H9 (cell line): ENCODE data around the gene SYP. TPM values are rescaled to one million over a fixed set of nuclear protein-coding genes. Genes with fewer than 3 reads are reported as not detected.

Experiments
- DNase-seq: peaks from one replicate; pipeline ENCODE4 v3.0.0-alpha.2; 2017
- H2AFZ ChIP-seq: one replicate; pipeline ENCODE4 v1.6.1; 2013; ENCODE audit warnings: mild to moderate bottlenecking, low read length, control low read depth, moderate library complexity
- H2AK5ac ChIP-seq: 2 replicates; pipeline ENCODE4 v1.6.1; 2013; ENCODE audit warnings: low read length, control low read depth, mixed read lengths; ENCODE audit not compliant: insufficient read length
- H2BK120ac ChIP-seq: one replicate; pipeline ENCODE4 v1.6.1; 2013; ENCODE audit warnings: low read depth, mild to moderate bottlenecking, low read length, control low read depth, inconsistent platforms; ENCODE audit not compliant: poor library complexity, severe bottlenecking
- H2BK12ac ChIP-seq: 2 replicates; pipeline ENCODE4 v1.6.1; 2013; ENCODE audit warnings: low read length, control low read depth, mixed read lengths, low read depth; ENCODE audit not compliant: insufficient read length
- H2BK15ac ChIP-seq: 2 replicates; pipeline ENCODE4 v1.6.1; 2013; ENCODE audit warnings: low read depth, low read length, control low read depth
- H2BK20ac ChIP-seq: one replicate; pipeline ENCODE4 v1.6.1; 2013; ENCODE audit warnings: low read depth, mild to moderate bottlenecking, low read length, control low read depth, inconsistent platforms; ENCODE audit not compliant: poor library complexity, severe bottlenecking
- H2BK5ac ChIP-seq: 2 replicates; pipeline ENCODE4 v1.6.1; 2013; ENCODE audit warnings: low read length, control low read depth, mixed read lengths; ENCODE audit not compliant: insufficient read length
- H3K14ac ChIP-seq: 2 replicates; pipeline ENCODE4 v1.6.1; 2013; ENCODE audit warnings: low read length, control low read depth; ENCODE audit not compliant: insufficient read depth
- H3K18ac ChIP-seq: 2 replicates; pipeline ENCODE4 v1.6.1; 2013; ENCODE audit warnings: low read depth, mild to moderate bottlenecking, mixed read lengths, low read length, control low read depth; ENCODE audit not compliant: insufficient read length
- H3K23ac ChIP-seq: 2 replicates; pipeline ENCODE4 v1.6.1; 2013; ENCODE audit warnings: low read length, control low read depth, mixed read lengths, low read depth; ENCODE audit not compliant: insufficient read length
- H3K23me2 ChIP-seq: 2 replicates; pipeline ENCODE4 v1.6.1; 2013; ENCODE audit warnings: low read depth, mild to moderate bottlenecking, mixed read lengths, low read length, control low read depth; ENCODE audit not compliant: insufficient read length, poor library complexity, severe bottlenecking
- H3K27ac ChIP-seq: 2 replicates; pipeline ENCODE4 v1.5.1; 2013; ENCODE audit warnings: low read length, control low read depth, mixed read lengths, low read depth; ENCODE audit not compliant: insufficient read length
- H3K27me3 ChIP-seq: 2 replicates; pipeline ENCODE4 v1.6.1; 2013; ENCODE audit warnings: low read length, control low read depth, inconsistent platforms; ENCODE audit not compliant: insufficient read depth
- H3K4ac ChIP-seq: 2 replicates; pipeline ENCODE4 v1.6.1; 2013; ENCODE audit warnings: low read depth, mild to moderate bottlenecking, control low read depth, inconsistent platforms, low read length, moderate library complexity
- H3K4me1 ChIP-seq: 2 replicates; pipeline ENCODE4 v1.6.1; 2013; ENCODE audit warnings: low read length, control low read depth, inconsistent platforms; ENCODE audit not compliant: insufficient read depth
- H3K4me2 ChIP-seq: 2 replicates; pipeline ENCODE4 v1.6.1; 2013; ENCODE audit warnings: low read length, control low read depth, mixed read lengths; ENCODE audit not compliant: insufficient read length, insufficient read depth
- H3K56ac ChIP-seq: 2 replicates; pipeline ENCODE4 v1.6.1; 2013; ENCODE audit warnings: low read depth, mild to moderate bottlenecking, mixed read lengths, low read length, control low read depth; ENCODE audit not compliant: insufficient read length
- H3K79me1 ChIP-seq: 2 replicates; pipeline ENCODE4 v1.6.1; 2013; ENCODE audit warnings: low read depth, mild to moderate bottlenecking, moderate library complexity, low read length, control low read depth, inconsistent platforms; ENCODE audit not compliant: insufficient read depth, poor library complexity, severe bottlenecking
- H3K79me2 ChIP-seq: 2 replicates; pipeline ENCODE4 v1.6.1; 2013; ENCODE audit warnings: low read length, control low read depth, inconsistent platforms; ENCODE audit not compliant: insufficient read depth
- H3K9ac ChIP-seq: 2 replicates; pipeline ENCODE4 v1.6.1; 2013; ENCODE audit warnings: low read length, control low read depth, mixed read lengths; ENCODE audit not compliant: insufficient read length; ENCODE audit errors: extremely low read depth
- H3K9me3 ChIP-seq: one replicate; pipeline ENCODE4 v1.6.1; 2013; ENCODE audit warnings: low read depth, low read length, inconsistent platforms; ENCODE audit not compliant: control insufficient read depth
- H3T11ph ChIP-seq: one replicate; pipeline ENCODE4 v1.6.1; 2013; ENCODE audit warnings: mild to moderate bottlenecking, low read length, control low read depth, inconsistent platforms
- H4K20me1 ChIP-seq: one replicate; pipeline ENCODE4 v1.6.1; 2013; ENCODE audit not compliant: control insufficient read depth, insufficient read length, insufficient read depth
- H4K5ac ChIP-seq: 2 replicates; pipeline ENCODE4 v1.6.1; 2013; ENCODE audit warnings: low read depth, mild to moderate bottlenecking, mixed read lengths, low read length, control low read depth; ENCODE audit not compliant: insufficient read length
- H4K8ac ChIP-seq: replicated peaks from 2 replicates; pipeline ENCODE4 v1.6.1; 2013; ENCODE audit warnings: low read length, control low read depth, mixed read lengths, low read depth; ENCODE audit not compliant: insufficient read length
- H4K91ac ChIP-seq: 2 replicates; pipeline ENCODE4 v1.6.1; 2013; ENCODE audit warnings: low read depth, mild to moderate bottlenecking, moderate library complexity, mixed read lengths, low read length, control low read depth; ENCODE audit not compliant: insufficient read length
- H3K27ac Mint-ChIP-seq, 3 experiments: 2 replicates in 2 of 3; 3 replicates in 1 of 3; pipeline ENCODE4 v1.8.0; 2020 to 2021; ENCODE audit warnings: mixed read lengths in 3 of 3, mild to moderate bottlenecking in 1 of 3, moderate library complexity in 1 of 3
- H3K27me3 Mint-ChIP-seq: 2 replicates; pipeline ENCODE4 v1.8.0; 2021; ENCODE audit warnings: low read depth, mild to moderate bottlenecking, moderate library complexity, mixed read lengths
- H3K36me3 Mint-ChIP-seq, 3 experiments: 2 replicates in 2 of 3; 3 replicates in 1 of 3; pipeline ENCODE4 v1.8.0; 2020 to 2021; ENCODE audit warnings: low read depth in 3 of 3, mixed read lengths in 3 of 3; ENCODE audit not compliant: insufficient read depth in 1 of 3
- H3K4me1 Mint-ChIP-seq, 2 experiments: 2 replicates each; pipeline ENCODE4 v1.8.0; 2020; ENCODE audit warnings: mixed read lengths in 2 of 2
- H3K4me3 Mint-ChIP-seq, 2 experiments: 2 replicates in 1 of 2; 3 replicates in 1 of 2; pipeline ENCODE4 v1.8.0; 2020 to 2021; ENCODE audit warnings: mild to moderate bottlenecking in 2 of 2, mixed read lengths in 2 of 2, moderate library complexity in 1 of 2
- H3K9me3 Mint-ChIP-seq, 2 experiments: 2 replicates in 1 of 2; 3 replicates in 1 of 2; pipeline ENCODE4 v1.8.0; 2020; ENCODE audit warnings: mild to moderate bottlenecking in 2 of 2, mixed read lengths in 2 of 2, moderate library complexity in 1 of 2
- WGBS: extraction: QIAGEN DNeasy Blood & Tissue Kit; methylation state at CpG from one replicate; pipeline ENCODE4 v1.1.7; 2013; ENCODE audit warnings: missing lambda C conversion rate, low lambda C conversion rate, mixed read lengths; ENCODE audit not compliant: insufficient read length; ENCODE audit errors: extremely low coverage; 5-methylcytosine and 5-hydroxymethylcytosine counted together
- total RNA-seq: library from RNA; stranded (reverse); gene quantifications from 2 replicates; pipeline ENCODE4 v1.2.1, GENCODE V29; 2021
- TF ChIP-seq, protein P1 (sequence below): fragments of 200-600 bp; sonication (generic); conservative IDR thresholded peaks from 3 replicates; pipeline ENCODE4 v1.8.0; 2021; ENCODE audit warnings: antibody characterized with exemption, mild to moderate bottlenecking

The SYP gene
- total RNA-seq, 1 experiment from 2014 or later: 1.8 TPM

DNA sequence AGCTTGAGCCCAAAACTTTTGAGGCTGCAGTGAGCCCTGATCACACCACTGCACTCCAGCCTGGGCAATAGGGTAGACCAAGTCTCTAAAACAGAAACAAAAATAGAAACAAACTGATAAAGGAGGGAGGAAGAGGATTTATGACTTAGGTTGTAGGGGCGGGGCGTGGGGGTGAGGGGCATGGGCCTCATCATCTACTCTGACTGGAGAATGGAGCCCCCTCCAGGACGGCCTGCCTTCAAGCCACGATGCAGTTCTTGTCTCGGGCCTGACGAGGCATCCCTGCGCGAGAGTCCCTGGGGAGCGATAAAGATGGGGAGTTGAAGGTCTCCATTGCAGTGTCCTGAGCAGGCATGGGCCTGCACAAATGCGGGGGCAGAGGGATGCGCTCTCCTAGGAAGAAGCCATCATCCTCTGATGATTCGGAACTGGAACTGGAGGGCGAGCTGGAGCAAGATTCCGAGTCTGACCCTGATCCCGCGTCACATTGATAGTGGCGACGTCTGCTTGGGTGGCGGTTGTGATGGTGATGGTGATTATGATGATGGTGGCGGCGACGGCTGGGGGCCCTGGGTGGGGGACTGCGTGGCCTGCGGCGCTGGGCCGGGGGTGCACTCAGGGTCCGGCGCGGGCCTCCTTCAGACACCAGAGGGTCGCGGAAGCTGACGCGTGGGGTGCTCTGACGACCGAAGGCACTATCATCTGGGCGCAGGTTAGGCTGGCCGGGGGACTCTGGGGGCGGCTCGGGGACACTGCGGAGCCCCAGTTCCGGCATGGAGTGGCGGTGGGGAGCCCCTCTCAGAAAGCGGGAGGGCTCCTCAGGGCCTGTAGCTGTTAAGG, 24.3 kb downstream of the SYP start:
- no peak overlapping the region for H3K4me2 ChIP-seq

More for the DNA sequence above, 24.3 kb downstream of the SYP start:
- H3T11ph ChIP-seq: no peak overlapping the region
- H3K9ac ChIP-seq: no peak overlapping the region
- H3K27me3 ChIP-seq: no peaks in the 10 kb centered on the region; the same call in 1 of the 2 replicates
- H2BK15ac ChIP-seq: no peak overlapping the region
- peaks cover 22% of the 10 kb centered on the region for H3K27me3 Mint-ChIP-seq
- DNase-seq: no peak
- no peak overlapping the region for H2BK12ac ChIP-seq
- no peak overlapping the region for H2BK120ac ChIP-seq
- no peaks in the 10 kb centered on the region for H4K20me1 ChIP-seq
- no peaks in the 10 kb centered on the region for H3K79me2 ChIP-seq
- no peak overlapping the region for H3K14ac ChIP-seq
- no peak overlapping the region; a peak in 1 of 7 replicates for H3K27ac Mint-ChIP-seq
- no peak overlapping the region for H3K23ac ChIP-seq
- H3K4me1 ChIP-seq: no peaks in the 10 kb centered on the region
- H3K18ac ChIP-seq: no peak overlapping the region
- H3K9me3 Mint-ChIP-seq: peaks cover 74 to 76% of the 10 kb centered on the region in 2 experiments
- H4K5ac ChIP-seq: no peak overlapping the region
- WGBS: no CpG with 5 or more reads among the region's 43 CpGs
- H3K56ac ChIP-seq: no peak overlapping the region
- no peak overlapping the region for H2AFZ ChIP-seq
- H3K4me1 Mint-ChIP-seq: peaks cover 0 to 12% of the 10 kb centered on the region in 2 experiments; a peak in 2 of 4 replicates
- TF ChIP-seq, protein P1, sequence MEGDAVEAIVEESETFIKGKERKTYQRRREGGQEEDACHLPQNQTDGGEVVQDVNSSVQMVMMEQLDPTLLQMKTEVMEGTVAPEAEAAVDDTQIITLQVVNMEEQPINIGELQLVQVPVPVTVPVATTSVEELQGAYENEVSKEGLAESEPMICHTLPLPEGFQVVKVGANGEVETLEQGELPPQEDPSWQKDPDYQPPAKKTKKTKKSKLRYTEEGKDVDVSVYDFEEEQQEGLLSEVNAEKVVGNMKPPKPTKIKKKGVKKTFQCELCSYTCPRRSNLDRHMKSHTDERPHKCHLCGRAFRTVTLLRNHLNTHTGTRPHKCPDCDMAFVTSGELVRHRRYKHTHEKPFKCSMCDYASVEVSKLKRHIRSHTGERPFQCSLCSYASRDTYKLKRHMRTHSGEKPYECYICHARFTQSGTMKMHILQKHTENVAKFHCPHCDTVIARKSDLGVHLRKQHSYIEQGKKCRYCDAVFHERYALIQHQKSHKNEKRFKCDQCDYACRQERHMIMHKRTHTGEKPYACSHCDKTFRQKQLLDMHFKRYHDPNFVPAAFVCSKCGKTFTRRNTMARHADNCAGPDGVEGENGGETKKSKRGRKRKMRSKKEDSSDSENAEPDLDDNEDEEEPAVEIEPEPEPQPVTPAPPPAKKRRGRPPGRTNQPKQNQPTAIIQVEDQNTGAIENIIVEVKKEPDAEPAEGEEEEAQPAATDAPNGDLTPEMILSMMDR: no peak
- H4K8ac ChIP-seq: no peak overlapping the region
- no peaks in the 10 kb centered on the region for H3K79me1 ChIP-seq
- no peak overlapping the region for H2BK20ac ChIP-seq
- peaks cover 10% of the 10 kb centered on the region for H3K23me2 ChIP-seq
- H3K9me3 ChIP-seq: peaks cover 20% of the 10 kb centered on the region
- no peak overlapping the region for H3K4me3 Mint-ChIP-seq
- H3K36me3 Mint-ChIP-seq: peaks cover 28 to 53% (median 45%) of the 10 kb centered on the region in 3 experiments
- H3K4ac ChIP-seq: no peak overlapping the region
- no peak overlapping the region for H2AK5ac ChIP-seq
- no peak overlapping the region for H4K91ac ChIP-seq
- H2BK5ac ChIP-seq: no peak overlapping the region
- no peak overlapping the region for H3K27ac ChIP-seq
